ENCODE results near the gene ITIH3.

ITIH3 gene

GRCh38 chr3:52829906-52830463 lies 35.4 kb downstream of the ITIH3 start:
- DNase-seq = no peak

GRCh38 chr3:52830535-52831258 lies 36.1 kb downstream of the ITIH3 start, which contains the start of gene ITIH4:
ITIH4 (minus strand) TSS chr3:52830672; CDS start chr3:52830642, 30 bp downstream.
- DNase-seq = no peak

GRCh38 chr3:52831500-52832301 lies 37.1 kb downstream of the ITIH3 start:
- DNase-seq = no peak

- DNase-seq = no peak
Observed at GRCh38 chr3:52833202-52833601, 38.6 kb downstream of the ITIH3 start.

- no peak for DNase-seq
Observed at GRCh38 chr3:52834871-52835501, 40.4 kb downstream of the ITIH3 start, which contains the start of gene MUSTN1. MUSTN1 (minus strand) TSS chr3:52835019; CDS start chr3:52834948, 71 bp downstream.

- no peak for DNase-seq
Observed at GRCh38 chr3:52835766-52836470, 41.3 kb downstream of the ITIH3 start.

- no peak for DNase-seq
Observed at GRCh38 chr3:52836471-52836845, 41.9 kb downstream of the ITIH3 start.

- DNase-seq = no peak
Observed at GRCh38 chr3:52836986-52837385, 42.4 kb downstream of the ITIH3 start.

- no peak for DNase-seq
Observed at GRCh38 chr3:52838561-52839267, 44.1 kb downstream of the ITIH3 start.

- no peak for DNase-seq
Observed at GRCh38 chr3:52839268-52839575, 44.6 kb downstream of the ITIH3 start.

GRCh38 chr3:52839892-52840545 lies 45.4 kb downstream of the ITIH3 start:
- no peak for DNase-seq

GRCh38 chr3:52841211-52841980 lies 46.8 kb downstream of the ITIH3 start:
- no peak for DNase-seq

- no peak for DNase-seq
Observed at GRCh38 chr3:52841981-52842340, 47.4 kb downstream of the ITIH3 start.

- no peak for DNase-seq
Observed at GRCh38 chr3:52842424-52842823, 47.8 kb downstream of the ITIH3 start.

GRCh38 chr3:52843108-52843865 lies 48.7 kb downstream of the ITIH3 start:
- DNase-seq = no peak

- DNase-seq = no peak
Observed at GRCh38 chr3:52843881-52844280, 49.3 kb downstream of the ITIH3 start.

GRCh38 chr3:52844290-52844975 lies 49.8 kb downstream of the ITIH3 start:
- no peak for DNase-seq

GRCh38 chr3:52845157-52845556 lies 50.6 kb downstream of the ITIH3 start:
- DNase-seq = no peak

- no peak for DNase-seq
Observed at GRCh38 chr3:52845691-52846431, 51.3 kb downstream of the ITIH3 start.

Measured in COR-L47 (cell line).